ENCODE measurements around the gene GSTT2.
"Not testable (repeated sequence)": the region's sequence is repeated elsewhere in the genome, so short reads cannot be mapped to it uniquely, and the experiment has no call there.

Gene GSTT2

GRCh38 chr22:23979557-23980240 lies at the start of gene GSTT2:
GSTT2 (plus strand) TSS chr22:23980134.
- DNase-seq = not testable (repeated sequence)

GRCh38 chr22:23938328-23939016 lies 41.5 kb upstream of the GSTT2 start:
- DNase-seq = no peak

GRCh38 chr22:23939017-23939357 lies 40.9 kb upstream of the GSTT2 start:
- no peak for DNase-seq

GRCh38 chr22:23940166-23940565 lies 39.8 kb upstream of the GSTT2 start:
- DNase-seq = not testable (repeated sequence)

- DNase-seq = peak; percentile 29
Observed at GRCh38 chr22:23947391-23947790, 32.5 kb upstream of the GSTT2 start.

- DNase-seq = not testable (repeated sequence)
Observed at GRCh38 chr22:23949764-23950163, 30.2 kb upstream of the GSTT2 start.

- DNase-seq = not testable (repeated sequence)
Observed at GRCh38 chr22:23951383-23951782, 28.6 kb upstream of the GSTT2 start.

GRCh38 chr22:23952794-23953405 lies 27.0 kb upstream of the GSTT2 start:
- DNase-seq = not testable (repeated sequence)

- not testable (repeated sequence) for DNase-seq
Observed at GRCh38 chr22:23953485-23953884, 26.4 kb upstream of the GSTT2 start.

- not testable (repeated sequence) for DNase-seq
Observed at GRCh38 chr22:23954193-23954990, 25.5 kb upstream of the GSTT2 start.

- DNase-seq = not testable (repeated sequence)
Observed at GRCh38 chr22:23954991-23955305, 25.0 kb upstream of the GSTT2 start.

- DNase-seq = not testable (repeated sequence)
Observed at GRCh38 chr22:23955886-23956285, 24.0 kb upstream of the GSTT2 start.

GRCh38 chr22:23956301-23956900 lies 23.5 kb upstream of the GSTT2 start:
- DNase-seq = peak; percentile 32

- DNase-seq = not testable (repeated sequence)
Observed at GRCh38 chr22:23961084-23961771, 18.7 kb upstream of the GSTT2 start, which contains the start of gene GSTT2B. GSTT2B (minus strand) TSS chr22:23961195; CDS start chr22:23961131, 64 bp downstream.

GRCh38 chr22:23966094-23966493 lies 13.8 kb upstream of the GSTT2 start:
- DNase-seq = not testable (repeated sequence)

GRCh38 chr22:23966568-23966967 lies 13.4 kb upstream of the GSTT2 start, which contains the start of gene DDTL:
DDTL (plus strand) TSS chr22:23966888; CDS start chr22:23966915, 27 bp downstream.
- DNase-seq = not testable (repeated sequence)

- DNase-seq = peak; percentile 17
Observed at GRCh38 chr22:23969071-23969470, 10.9 kb upstream of the GSTT2 start.

- DNase-seq = no peak
Observed at GRCh38 chr22:23970201-23970641, 9.7 kb upstream of the GSTT2 start.

GRCh38 chr22:23970816-23971486 lies 9.0 kb upstream of the GSTT2 start:
- no peak for DNase-seq

- DNase-seq = not testable (repeated sequence)
Observed at GRCh38 chr22:23971927-23972326, 8.0 kb upstream of the GSTT2 start.

GRCh38 chr22:23974345-23974744 lies 5.6 kb upstream of the GSTT2 start, which contains the start of gene DDT:
DDT (minus strand) TSS chr22:23974441; CDS start chr22:23974414, 27 bp downstream.
- not testable (repeated sequence) for DNase-seq
